GM23248 (cell line): ENCODE measurements around the gene SEMA5B. TPM values are rescaled to one million over a fixed set of nuclear protein-coding genes. Genes with fewer than 3 reads are reported as not detected.

Experiments used
- DNase-seq: peaks from one replicate; pipeline ENCODE4 v3.0.0-alpha.2; 2015
- H2AFZ ChIP-seq: fragments of 200-600 bp; sonication (generic); 2 replicates; pipeline ENCODE4 v1.6.1; 2016; ENCODE audit warnings: antibody characterized with exemption
- H3F3A ChIP-seq: fragments of 200-600 bp; sonication (generic); 2 replicates; pipeline ENCODE4 v1.6.1; 2016; ENCODE audit warnings: mild to moderate bottlenecking, antibody characterized with exemption, mixed run types; ENCODE audit not compliant: insufficient read depth
- H3K27ac ChIP-seq: fragments of 200-600 bp; sonication (generic); 2 replicates; pipeline ENCODE4 v1.5.1; 2016; ENCODE audit warnings: mild to moderate bottlenecking
- H3K27me3 ChIP-seq: fragments of 200-600 bp; sonication (generic); replicated peaks from 2 replicates; pipeline ENCODE4 v1.6.1; 2016; ENCODE audit warnings: mild to moderate bottlenecking; ENCODE audit not compliant: insufficient read depth
- H3K36me3 ChIP-seq: fragments of 200-600 bp; sonication (generic); 2 replicates; pipeline ENCODE4 v1.6.1; 2016; ENCODE audit warnings: low read depth, mild to moderate bottlenecking
- H3K4me1 ChIP-seq: fragments of 200-600 bp; sonication (generic); 2 replicates; pipeline ENCODE4 v1.6.1; 2016; ENCODE audit warnings: mild to moderate bottlenecking; ENCODE audit not compliant: insufficient read depth
- H3K4me2 ChIP-seq: fragments of 200-600 bp; sonication (generic); one replicate; pipeline ENCODE4 v1.6.1; 2016; ENCODE audit warnings: mild to moderate bottlenecking; ENCODE audit not compliant: unreplicated experiment
- H3K4me3 ChIP-seq: fragments of 200-600 bp; sonication (generic); 2 replicates; pipeline ENCODE4 v1.5.1; 2016; ENCODE audit warnings: mild to moderate bottlenecking
- H3K79me2 ChIP-seq: fragments of 200-600 bp; sonication (generic); 2 replicates; pipeline ENCODE4 v1.6.1; 2016; ENCODE audit warnings: mild to moderate bottlenecking; ENCODE audit not compliant: insufficient read depth
- H3K9ac ChIP-seq: fragments of 200-600 bp; sonication (generic); 2 replicates; pipeline ENCODE4 v1.6.1; 2016; ENCODE audit warnings: mild to moderate bottlenecking
- H3K9me2 ChIP-seq: fragments of 200-600 bp; sonication (generic); 2 replicates; pipeline ENCODE4 v1.6.1; 2016; ENCODE audit warnings: mixed run types, mild to moderate bottlenecking, moderate library complexity; ENCODE audit not compliant: insufficient read depth
- H3K9me3 ChIP-seq: fragments of 200-600 bp; sonication (generic); one replicate; pipeline ENCODE4 v1.6.1; 2017; ENCODE audit warnings: low read depth
- H4K20me1 ChIP-seq: fragments of 200-600 bp; sonication (generic); 2 replicates; pipeline ENCODE4 v1.6.0; 2016; ENCODE audit not compliant: insufficient read depth
- EZH2 ChIP-seq: fragments of 200-600 bp; sonication (generic); IDR thresholded peaks from 2 replicates; pipeline ENCODE4 v1.6.1; 2018; ENCODE audit warnings: antibody characterized with exemption, mild to moderate bottlenecking; ENCODE audit not compliant: insufficient read depth, poor library complexity, severe bottlenecking
- EZH2phosphoT487 ChIP-seq: fragments of 200-600 bp; sonication (generic); IDR thresholded peaks from 2 replicates; pipeline ENCODE4 v1.6.1; 2018; ENCODE audit warnings: antibody characterized with exemption, moderate library complexity, mild to moderate bottlenecking, low read depth; ENCODE audit not compliant: insufficient read depth
- WGBS, 2 experiments: methylation state at CpG; one replicate each; pipeline ENCODE4 v1.1.6; 2015 to 2017; ENCODE audit warnings: low lambda C conversion rate in 2 of 2, low coverage in 1 of 2; ENCODE audit errors: missing lambda C conversion rate in 2 of 2; 5-methylcytosine and 5-hydroxymethylcytosine counted together
- in situ Hi-C: fragments of 300-500 bp; cut with MboI; formaldehyde crosslinking; loops from 2 replicates; pipeline ENCODE4 v1.15.0; 2020
- polyA plus RNA-seq: library from polyadenylated mRNA; unstranded; fragments of >200 nt; fragmentation: Nextera tagmentation; extraction: Ambion mirVana; gene quantifications from 2 replicates; pipeline ENCODE4 v1.2.1, GENCODE V29; 2016
- total RNA-seq: library from RNA; depleted of rRNA; stranded (reverse); fragments of >200 nt; shearing (Covaris generic); gene quantifications from 2 replicates; pipeline ENCODE4 v1.2.3, GENCODE V29; 2014

The SEMA5B gene
- total and polyA plus RNA-seq, 2 experiments from 2014 or later, result not detected

DNA sequence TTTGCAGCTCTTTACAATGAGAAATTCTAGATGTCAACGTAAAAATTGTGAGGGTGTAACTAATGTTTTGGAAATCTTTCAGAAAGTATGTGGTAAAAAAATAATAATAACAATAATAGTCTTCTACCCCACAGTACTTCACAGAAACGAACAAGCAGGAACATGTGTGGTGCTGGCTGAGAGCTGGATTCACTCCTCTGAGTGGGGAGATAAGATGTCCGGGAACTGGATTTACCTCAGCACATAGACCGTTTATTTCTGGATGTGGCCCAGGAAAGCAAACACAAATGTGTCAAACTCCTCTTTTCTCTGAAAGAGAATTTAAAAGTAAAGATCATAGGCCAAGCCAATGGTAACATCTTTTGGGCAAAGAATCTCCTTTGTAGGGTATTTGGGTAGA, 129.3 kb downstream of the SEMA5B start:
- Histone ChIP-seq H3K4me2 (no peak overlapping the region), H3F3A (no peaks in the 10 kb centered on the region), H3K79me2 (no peaks in the 10 kb centered on the region), H4K20me1 (no peaks in the 10 kb centered on the region), H3K4me3 (no peak overlapping the region), H3K4me1 (no peaks in the 10 kb centered on the region), H3K9ac (no peak overlapping the region), H3K27ac (no peak overlapping the region), H3K36me3 (no peaks in the 10 kb centered on the region), H3K27me3 (peaks cover 18% of the 10 kb centered on the region; the same call in 1 of the 2 replicates), H3K9me3 (no peaks in the 10 kb centered on the region), H3K9me2 (no peaks in the 10 kb centered on the region), H2AFZ (no peak overlapping the region)
- TF ChIP-seq EZH2 (no peak), EZH2phosphoT487 (no peak)
- in situ Hi-C loops, result no loop called here
- DNase-seq, result no peak
- WGBS, 2 experiments, result 48 to 55% methylated on average over 4 of the region's 4 CpGs

DNA sequence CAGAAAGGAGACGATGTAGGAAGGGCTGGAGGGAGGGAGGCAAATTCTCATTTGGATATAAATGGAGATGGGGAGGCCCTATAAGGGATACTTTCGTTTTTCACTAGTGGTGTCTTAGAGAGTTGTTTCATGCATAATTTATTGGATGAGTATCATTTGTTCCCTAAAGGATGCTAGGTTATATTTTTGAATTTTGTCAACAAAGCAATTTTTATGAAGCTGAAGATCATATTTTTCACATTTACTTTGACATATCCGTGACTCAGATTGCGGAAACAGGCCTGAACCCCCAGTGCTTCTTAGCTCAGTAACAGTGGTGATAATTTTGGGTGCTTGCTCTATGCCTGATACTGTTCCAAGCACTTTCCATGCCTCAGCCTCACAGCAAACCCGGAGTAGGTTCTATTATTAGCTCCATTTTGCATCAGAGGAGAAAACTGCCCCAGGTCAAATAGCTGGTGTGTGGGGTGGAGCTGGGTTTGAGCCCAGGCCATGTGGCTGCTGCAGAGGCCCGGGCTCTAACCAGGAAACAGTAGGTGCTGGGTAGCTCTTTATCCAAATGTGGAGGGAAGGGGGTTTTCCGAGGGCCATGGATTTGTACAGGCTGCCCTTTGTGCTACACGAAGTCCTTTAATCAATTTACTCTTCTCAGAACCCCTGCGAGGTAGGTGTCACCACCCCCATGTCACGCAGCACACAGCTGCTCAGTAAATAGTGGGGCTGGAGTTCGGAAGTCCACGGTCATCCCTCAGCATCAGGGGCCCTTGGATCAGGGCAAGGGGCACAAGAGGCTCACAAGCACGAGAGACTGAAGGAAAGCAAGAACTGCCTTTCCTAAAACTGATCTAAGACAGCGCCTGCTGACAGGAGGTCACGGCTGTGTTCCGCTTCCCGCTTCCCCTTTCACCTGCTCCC, 133.6 kb downstream of the SEMA5B start:
- Histone ChIP-seq H3K36me3 (no peaks in the 10 kb centered on the region), H3K4me2 (no peak overlapping the region), H3K27ac (no peak overlapping the region), H2AFZ (no peak overlapping the region), H3F3A (no peaks in the 10 kb centered on the region), H3K4me1 (peaks cover 7% of the 10 kb centered on the region; the same call in 1 of the 2 replicates), H3K4me3 (no peak overlapping the region), H3K9me3 (no peaks in the 10 kb centered on the region), H3K9me2 (no peaks in the 10 kb centered on the region), H3K79me2 (no peaks in the 10 kb centered on the region), H3K27me3 (0 out of 2 replicates have a peak, but pooled peaks cover 14% of the 10 kb centered on the region), H4K20me1 (no peaks in the 10 kb centered on the region), H3K9ac (no peak overlapping the region)
- 57 to 67% methylated on average over 17 of the region's 17 CpGs for WGBS, 2 experiments
- in situ Hi-C loops, result no loop called here
- peak; percentile 58 for DNase-seq
- TF ChIP-seq EZH2 (no peak), EZH2phosphoT487 (no peak)

DNA sequence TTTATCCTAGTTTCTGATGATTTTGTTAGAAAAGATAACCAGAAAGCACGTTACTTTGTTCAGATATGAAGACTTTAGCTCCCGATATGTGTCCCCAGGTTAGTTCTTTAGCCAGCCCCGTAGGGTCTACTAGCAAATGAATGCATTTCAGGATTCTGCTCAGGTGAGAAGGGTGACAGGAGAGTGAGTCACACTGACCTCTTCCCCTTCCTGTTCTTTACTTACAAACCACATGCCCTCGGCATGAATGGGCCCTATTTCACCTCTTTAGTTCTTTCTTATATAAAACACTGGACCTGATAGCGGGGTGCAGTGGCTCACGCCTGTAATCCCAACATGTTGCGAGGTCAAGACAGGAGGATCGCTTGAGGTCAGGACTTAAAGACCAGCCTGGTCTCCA, 134.3 kb downstream of the SEMA5B start:
- Histone ChIP-seq H3K9me3 (no peaks in the 10 kb centered on the region), H2AFZ (no peak overlapping the region), H3K27ac (no peak overlapping the region), H3K36me3 (no peaks in the 10 kb centered on the region), H3K4me1 (peaks cover 7% of the 10 kb centered on the region; the same call in 1 of the 2 replicates), H3K9ac (no peak overlapping the region), H3K9me2 (no peaks in the 10 kb centered on the region), H3K27me3 (0 out of 2 replicates have a peak, but pooled peaks cover 14% of the 10 kb centered on the region), H3K4me3 (no peak overlapping the region), H3K79me2 (no peaks in the 10 kb centered on the region), H3F3A (no peaks in the 10 kb centered on the region), H4K20me1 (no peaks in the 10 kb centered on the region), H3K4me2 (no peak overlapping the region)
- TF ChIP-seq EZH2phosphoT487 (no peak), EZH2 (no peak)
- no peak for DNase-seq
- in situ Hi-C loops, result no loop called here
- 92 to 94% methylated on average over 8 of the region's 8 CpGs for WGBS, 2 experiments

DNA sequence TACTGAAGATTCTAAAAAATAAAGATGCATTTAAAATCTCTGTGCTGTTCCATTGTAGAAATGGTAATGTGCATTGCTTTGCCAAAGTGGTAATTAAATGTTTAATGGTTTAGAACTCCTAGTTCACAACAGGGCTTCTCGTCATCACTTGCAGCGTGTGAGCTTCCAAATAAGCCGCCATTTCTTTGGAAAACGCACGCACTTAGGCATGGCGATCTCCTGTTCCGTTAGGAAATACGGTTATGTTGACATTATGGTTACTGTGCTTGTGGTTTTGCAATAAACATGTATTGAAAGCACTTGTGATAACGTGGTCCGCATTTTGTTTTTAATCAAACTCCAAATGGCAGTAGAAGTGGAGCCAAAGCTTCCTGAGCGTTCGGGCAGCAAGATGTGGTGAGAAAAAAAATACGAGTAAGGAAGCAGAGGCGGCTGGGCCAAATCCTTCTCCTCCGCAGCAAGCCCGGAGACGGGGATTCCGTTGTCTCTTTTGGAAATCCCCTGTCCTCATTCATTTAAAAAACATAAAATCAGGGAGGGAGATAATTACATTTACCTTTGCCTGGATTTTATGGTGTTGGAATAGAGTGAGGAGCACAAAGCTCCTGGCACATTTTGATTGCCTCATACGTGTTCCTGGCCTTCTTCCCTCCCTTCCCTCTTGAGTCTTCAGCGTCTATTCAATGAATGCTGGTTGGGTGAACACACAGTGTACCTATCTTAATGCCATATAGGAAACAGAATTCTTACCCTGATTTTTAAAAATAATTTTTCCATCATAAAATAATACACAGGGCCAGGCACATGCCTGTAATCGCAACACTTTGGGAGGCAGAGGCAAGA, 135.2 kb downstream of the SEMA5B start:
- in situ Hi-C loops, result no loop called here
- 51 to 54% methylated on average over 21 of the region's 21 CpGs for WGBS, 2 experiments
- TF ChIP-seq EZH2 (no peak), EZH2phosphoT487 (no peak)

More for the DNA sequence above, 135.2 kb downstream of the SEMA5B start:
- H3K27me3 ChIP-seq, result 0 out of 2 replicates have a peak, but pooled peaks cover 10% of the 10 kb centered on the region
- H3K36me3 ChIP-seq, result no peaks in the 10 kb centered on the region
- H3K79me2 ChIP-seq, result no peaks in the 10 kb centered on the region
- H3K9me2 ChIP-seq, result no peaks in the 10 kb centered on the region
- H3K27ac ChIP-seq, result no peak overlapping the region
- H2AFZ ChIP-seq, result no peak overlapping the region; the same call in 1 of the 2 replicates
- no peak overlapping the region for H3K9ac ChIP-seq
- H4K20me1 ChIP-seq, result no peaks in the 10 kb centered on the region
- peaks cover 7% of the 10 kb centered on the region; the same call in 1 of the 2 replicates for H3K4me1 ChIP-seq
- no peak overlapping the region for H3K4me3 ChIP-seq
- no peaks in the 10 kb centered on the region for H3K9me3 ChIP-seq
- no peaks in the 10 kb centered on the region for H3F3A ChIP-seq
- no peak for DNase-seq
- no peak overlapping the region for H3K4me2 ChIP-seq
